Measurements from ENCODE around the gene RPE.

- TF ChIP-seq POLR2A (IDR thresholded peaks at IDR 0.05) (no peak), CTCF (IDR thresholded peaks at IDR 0.05) (no peak)
These were observed 5.5 kb downstream of the RPE start for GRCh38 chr2:210007895-210008294.

Data from lower leg skin (tissue), 3 donors.